Prostate gland (tissue), 2 donors: ENCODE results near the gene PLOD2. TPM values are rescaled to one million over a fixed set of nuclear protein-coding genes. Genes with fewer than 3 reads are reported as not detected.

ENCODE experiments used
- DNase-seq: peaks from one replicate; pipeline ENCODE4 v3.0.0-alpha.2; 2019; ENCODE audit warnings: low spot score
- H3K27ac ChIP-seq, 2 donors: fragments of 200-600 bp; sonication (generic); 2 replicates each; pipeline ENCODE4 v1.5.1; 2017 to 2019
- H3K27me3 ChIP-seq: fragments of 200-600 bp; sonication (generic); replicated peaks from 2 replicates; pipeline ENCODE4 v1.5.1; 2019; ENCODE audit not compliant: insufficient read depth
- H3K36me3 ChIP-seq, 2 donors: fragments of 200-600 bp; sonication (generic); 1 replicate in 1 of 2; 2 replicates in 1 of 2; pipeline versions ENCODE4 v1.5.1 to v1.8.1; 2017 to 2019
- H3K4me1 ChIP-seq: fragments of 200-600 bp; sonication (generic); replicated peaks from 2 replicates; pipeline ENCODE4 v1.5.1; 2019
- H3K4me3 ChIP-seq, 2 donors: fragments of 200-600 bp; sonication (generic); 2 replicates each; pipeline ENCODE4 v1.5.1; 2017 to 2019
- H3K9me3 ChIP-seq: fragments of 200-600 bp; sonication (generic); 2 replicates; pipeline ENCODE4 v1.5.1; 2017
- CTCF ChIP-seq, 4 experiments: fragments of 200-600 bp in 2 of 4; fragments of 450-650 bp in 2 of 4; sonication (generic) in 2 of 4; IDR thresholded peaks; 1 replicate in 3 of 4; 2 replicates in 1 of 4; pipeline ENCODE4 v1.5.1; 2016 to 2019; ENCODE audit warnings: antibody characterized with exemption in 4 of 4, mild to moderate bottlenecking in 2 of 4, moderate library complexity in 2 of 4
- POLR2A ChIP-seq: fragments of 450-650 bp; IDR thresholded peaks from one replicate; pipeline ENCODE4 v1.6.1; 2016; ENCODE audit warnings: antibody characterized with exemption, mild to moderate bottlenecking
- POLR2AphosphoS5 ChIP-seq: sonication (generic); formaldehyde crosslinking; IDR thresholded peaks from one replicate; pipeline ENCODE4 v1.6.1; 2017; ENCODE audit warnings: antibody characterized with exemption
- WGBS: methylation state at CpG from one replicate; pipeline ENCODE4 v1.1.5; 2018; 5-methylcytosine and 5-hydroxymethylcytosine counted together
- intact Hi-C: fragments of 100-400 bp; cut with DNase I; formaldehyde crosslinking; loops from one replicate; pipeline ENCODE4 v1.14.2; 2022
- total RNA-seq, 2 donors: library from RNA; depleted of rRNA; stranded (reverse); fragments of >200 nt; gene quantifications; one replicate each; pipeline ENCODE4 v1.1.0, GENCODE V29; 2016

The PLOD2 gene
- total RNA-seq, 2 donors from 2014 or later = 10.7 to 14.6 TPM

GRCh38 chr3:146159037-146159436 is 1.9 kb downstream of the PLOD2 start:
- no peak overlapping the region for H3K4me3 ChIP-seq

GRCh38 chr3:146157325-146158060 is 3.5 kb downstream of the PLOD2 start:
- DNase-seq = no peak
- no peaks in the 10 kb centered on the region for H3K36me3 ChIP-seq
- no peaks in the 10 kb centered on the region for H3K4me1 ChIP-seq
- intact Hi-C loops = no loop called here
- H3K4me3 ChIP-seq = no peak overlapping the region
- no peaks in the 10 kb centered on the region for H3K9me3 ChIP-seq
- TF ChIP-seq CTCF (IDR thresholded peaks at IDR 0.05) = no peak
- TF ChIP-seq POLR2AphosphoS5 = no peak
- no peak for TF ChIP-seq POLR2A
- WGBS = 70% methylated on average over 2 of the region's 2 CpGs
- peak overlapping the region; percentile 25 to 61 for H3K27ac ChIP-seq
- no peaks in the 10 kb centered on the region for H3K27me3 ChIP-seq

More at GRCh38 chr3:146159037-146159436, 1.9 kb downstream of the PLOD2 start:
- Histone ChIP-seq H3K27ac (peak overlapping the region; percentile 87 to 93), H3K4me1 (no peaks in the 10 kb centered on the region), H3K27me3 (no peaks in the 10 kb centered on the region), H3K36me3 (no peaks in the 10 kb centered on the region), H3K9me3 (no peaks in the 10 kb centered on the region)
- WGBS = 63% methylated on average over 4 of the region's 4 CpGs
- intact Hi-C loops = no loop called here
- TF ChIP-seq POLR2A = no peak
- no peak for TF ChIP-seq POLR2AphosphoS5
- TF ChIP-seq CTCF (IDR thresholded peaks at IDR 0.05) = no peak
- DNase-seq = no peak

- intact Hi-C loops = no loop called here
- no peaks in the 10 kb centered on the region for H3K9me3 ChIP-seq
- no peaks in the 10 kb centered on the region for H3K36me3 ChIP-seq
- peak; percentile 19 for DNase-seq
- peak overlapping the region; percentile 15 to 61 for H3K27ac ChIP-seq
- no peaks in the 10 kb centered on the region for H3K27me3 ChIP-seq
- H3K4me3 ChIP-seq = no peak overlapping the region
- TF ChIP-seq POLR2A = no peak
- no peak for TF ChIP-seq CTCF (IDR thresholded peaks at IDR 0.05)
- no peak for TF ChIP-seq POLR2AphosphoS5
- WGBS = 53% methylated on average over 3 of the region's 3 CpGs
- no peaks in the 10 kb centered on the region for H3K4me1 ChIP-seq
Measured at GRCh38 chr3:146156666-146157314, 4.2 kb downstream of the PLOD2 start.

- no peaks in the 10 kb centered on the region for H3K27me3 ChIP-seq
- H3K4me1 ChIP-seq = no peaks in the 10 kb centered on the region
- H3K36me3 ChIP-seq = no peaks in the 10 kb centered on the region
- H3K4me3 ChIP-seq = no peak overlapping the region
- WGBS = 44% methylated on average over 4 of the region's 4 CpGs
- no peaks in the 10 kb centered on the region for H3K9me3 ChIP-seq
- TF ChIP-seq POLR2AphosphoS5 (no peak), POLR2A (no peak), CTCF (IDR thresholded peaks at IDR 0.05) (no peak)
- H3K27ac ChIP-seq = peak overlapping the region; percentile 15 to 61
- DNase-seq = no peak
- intact Hi-C loops = no loop called here
Measured at GRCh38 chr3:146156095-146156494, 4.9 kb downstream of the PLOD2 start.
